ENCODE measurements around the gene KEAP1. TPM values are rescaled to one million over a fixed set of nuclear protein-coding genes. Genes with fewer than 3 reads are reported as not detected.

Gene KEAP1
- total and polyA plus RNA-seq, 2 of the 13 experiments (the other 11 are each of a cell fraction or from before 2014, with no cell fraction given): 56.7 to 72.9 TPM

DNA sequence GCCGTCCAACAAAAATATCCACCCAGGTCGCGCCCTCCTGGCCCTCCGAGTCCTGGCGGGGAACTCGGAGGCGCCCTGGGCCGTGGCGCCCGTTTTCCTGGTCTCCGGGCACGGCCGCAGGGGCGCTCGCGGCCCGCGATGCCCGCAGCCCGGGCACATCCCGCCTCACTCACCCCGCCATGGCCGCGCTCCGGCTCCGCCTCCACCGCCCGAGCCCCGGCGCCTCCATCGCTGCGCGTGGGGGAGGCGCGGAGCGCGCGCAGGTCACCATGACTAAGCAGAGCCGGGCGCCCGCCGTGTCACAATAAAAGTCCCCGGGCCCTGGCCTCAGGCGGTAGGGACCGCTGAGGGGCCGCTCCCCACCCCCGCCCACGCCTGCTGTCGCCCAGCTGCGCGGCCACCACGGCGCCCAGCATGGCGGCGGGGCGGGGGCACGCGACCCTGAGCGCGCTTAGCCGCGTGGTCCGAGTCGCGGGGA lies 593 bp downstream of the KEAP1 start (continued):
- TF ChIP-seq THAP11 (CRISPR knock-in tag; IDR thresholded peaks at IDR 0.05) (peak; percentile 77), MXD1 (CRISPR knock-in tag; IDR thresholded peaks at IDR 0.05) (peak; percentile 70; the same call in 1 of the 2 replicates), ZNF574 (CRISPR knock-in tag; IDR thresholded peaks at IDR 0.05) (peak; percentile 78), ZSCAN21 (CRISPR knock-in tag; IDR thresholded peaks at IDR 0.05; ENCODE audit: borderline replicate concordance) (0 out of 2 replicates have a peak, but pooled peaks have one; percentile 21), ZNF446 (CRISPR knock-in tag; IDR thresholded peaks at IDR 0.05) (peak; percentile 42; the same call in 1 of the 2 replicates), DR1 (CRISPR knock-in tag; IDR thresholded peaks at IDR 0.05) (no peak), GLI4 (CRISPR knock-in tag; IDR thresholded peaks at IDR 0.05; ENCODE audit: borderline replicate concordance) (no peak; the same call in 1 of the 2 replicates), ZNF224 (CRISPR knock-in tag; IDR thresholded peaks at IDR 0.05) (no peak), ZNF703 (CRISPR knock-in tag; IDR thresholded peaks at IDR 0.05; ENCODE audit: borderline replicate concordance) (no peak; the same call in 1 of the 2 replicates), CTCF (CRISPR knock-in tag; IDR thresholded peaks at IDR 0.05) (peak; percentile 8; the same call in 1 of the 2 replicates), BCLAF1 (IDR thresholded peaks at IDR 0.05) (no peak), SNRNP70 (IDR thresholded peaks at IDR 0.05; ENCODE audit: low read depth, low read length) (no peak)
- TF ChIP-seq, protein P1, sequence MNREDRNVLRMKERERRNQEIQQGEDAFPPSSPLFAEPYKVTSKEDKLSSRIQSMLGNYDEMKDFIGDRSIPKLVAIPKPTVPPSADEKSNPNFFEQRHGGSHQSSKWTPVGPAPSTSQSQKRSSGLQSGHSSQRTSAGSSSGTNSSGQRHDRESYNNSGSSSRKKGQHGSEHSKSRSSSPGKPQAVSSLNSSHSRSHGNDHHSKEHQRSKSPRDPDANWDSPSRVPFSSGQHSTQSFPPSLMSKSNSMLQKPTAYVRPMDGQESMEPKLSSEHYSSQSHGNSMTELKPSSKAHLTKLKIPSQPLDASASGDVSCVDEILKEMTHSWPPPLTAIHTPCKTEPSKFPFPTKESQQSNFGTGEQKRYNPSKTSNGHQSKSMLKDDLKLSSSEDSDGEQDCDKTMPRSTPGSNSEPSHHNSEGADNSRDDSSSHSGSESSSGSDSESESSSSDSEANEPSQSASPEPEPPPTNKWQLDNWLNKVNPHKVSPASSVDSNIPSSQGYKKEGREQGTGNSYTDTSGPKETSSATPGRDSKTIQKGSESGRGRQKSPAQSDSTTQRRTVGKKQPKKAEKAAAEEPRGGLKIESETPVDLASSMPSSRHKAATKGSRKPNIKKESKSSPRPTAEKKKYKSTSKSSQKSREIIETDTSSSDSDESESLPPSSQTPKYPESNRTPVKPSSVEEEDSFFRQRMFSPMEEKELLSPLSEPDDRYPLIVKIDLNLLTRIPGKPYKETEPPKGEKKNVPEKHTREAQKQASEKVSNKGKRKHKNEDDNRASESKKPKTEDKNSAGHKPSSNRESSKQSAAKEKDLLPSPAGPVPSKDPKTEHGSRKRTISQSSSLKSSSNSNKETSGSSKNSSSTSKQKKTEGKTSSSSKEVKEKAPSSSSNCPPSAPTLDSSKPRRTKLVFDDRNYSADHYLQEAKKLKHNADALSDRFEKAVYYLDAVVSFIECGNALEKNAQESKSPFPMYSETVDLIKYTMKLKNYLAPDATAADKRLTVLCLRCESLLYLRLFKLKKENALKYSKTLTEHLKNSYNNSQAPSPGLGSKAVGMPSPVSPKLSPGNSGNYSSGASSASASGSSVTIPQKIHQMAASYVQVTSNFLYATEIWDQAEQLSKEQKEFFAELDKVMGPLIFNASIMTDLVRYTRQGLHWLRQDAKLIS (CRISPR knock-in tag; IDR thresholded peaks at IDR 0.05): 0 out of 2 replicates have a peak, but pooled peaks have one; percentile 6
- TF ChIP-seq, protein P2, sequence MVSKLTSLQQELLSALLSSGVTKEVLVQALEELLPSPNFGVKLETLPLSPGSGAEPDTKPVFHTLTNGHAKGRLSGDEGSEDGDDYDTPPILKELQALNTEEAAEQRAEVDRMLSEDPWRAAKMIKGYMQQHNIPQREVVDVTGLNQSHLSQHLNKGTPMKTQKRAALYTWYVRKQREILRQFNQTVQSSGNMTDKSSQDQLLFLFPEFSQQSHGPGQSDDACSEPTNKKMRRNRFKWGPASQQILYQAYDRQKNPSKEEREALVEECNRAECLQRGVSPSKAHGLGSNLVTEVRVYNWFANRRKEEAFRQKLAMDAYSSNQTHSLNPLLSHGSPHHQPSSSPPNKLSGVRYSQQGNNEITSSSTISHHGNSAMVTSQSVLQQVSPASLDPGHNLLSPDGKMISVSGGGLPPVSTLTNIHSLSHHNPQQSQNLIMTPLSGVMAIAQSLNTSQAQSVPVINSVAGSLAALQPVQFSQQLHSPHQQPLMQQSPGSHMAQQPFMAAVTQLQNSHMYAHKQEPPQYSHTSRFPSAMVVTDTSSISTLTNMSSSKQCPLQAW (CRISPR knock-in tag; IDR thresholded peaks at IDR 0.05): peak; percentile 31; the same call in 1 of the 2 replicates

Data from HepG2 (cell line).